ENCODE results near the gene EXOC4. TPM values are rescaled to one million over a fixed set of nuclear protein-coding genes. Genes with fewer than 3 reads are reported as not detected.

EXOC4 gene
- total RNA-seq, 4 donors from 2014 or later, result 60.0 to 187 (median 80.1) TPM

DNA sequence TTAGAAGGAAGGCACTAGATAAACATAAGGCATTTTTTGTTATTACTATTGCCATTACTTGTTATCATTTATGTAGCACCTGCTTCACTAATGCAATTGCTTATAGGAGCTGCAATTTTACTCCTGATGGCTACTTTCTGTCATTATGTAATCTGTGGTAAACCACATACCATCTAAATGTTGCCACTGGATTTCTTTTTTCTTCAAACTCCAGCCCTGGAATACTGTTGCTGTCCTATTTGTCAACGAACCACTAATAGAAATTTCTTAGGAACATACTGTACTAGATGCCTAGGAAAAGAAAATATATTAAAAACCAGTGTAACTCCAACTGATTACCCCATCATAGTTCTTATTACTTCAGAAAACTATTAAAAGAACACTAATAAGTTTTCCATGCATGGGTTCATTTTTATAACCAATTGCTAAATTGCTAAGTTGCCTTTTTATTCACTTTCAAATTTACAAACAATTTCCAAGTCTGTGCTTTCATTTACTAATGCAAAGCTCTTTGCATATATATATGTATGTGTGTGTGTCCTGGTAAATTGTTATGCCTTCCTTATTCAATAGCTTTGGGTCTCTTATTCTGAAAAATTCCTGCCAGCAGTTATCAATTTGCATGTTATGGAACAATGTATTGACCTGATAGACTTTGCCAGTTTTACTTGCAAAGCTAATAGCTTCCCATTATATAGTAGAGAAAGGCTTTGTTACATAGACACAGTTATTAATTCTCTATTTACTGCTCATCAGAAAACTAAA lies 287.4 kb downstream of the EXOC4 start:
- H3K4me3 ChIP-seq, result no peak overlapping the region
- TF ChIP-seq CTCF (IDR thresholded peaks at IDR 0.05) (no peak), EP300 (IDR thresholded peaks at IDR 0.05) (no peak), POLR2A (IDR thresholded peaks at IDR 0.05) (no peak), POLR2AphosphoS5 (IDR thresholded peaks at IDR 0.05) (no peak)
- H3K27me3 ChIP-seq, result no peaks in the 10 kb centered on the region
- no peaks in the 10 kb centered on the region for H3K4me1 ChIP-seq
- no peak overlapping the region for H3K27ac ChIP-seq
- no peaks in the 10 kb centered on the region for H3K36me3 ChIP-seq
- DNase-seq (ENCODE audit: low spot score in 2 of 2), result no peak
- WGBS, result 75% methylated on average over 1 of the region's 1 CpG
- H3K9me3 ChIP-seq, result no peaks in the 10 kb centered on the region

DNA sequence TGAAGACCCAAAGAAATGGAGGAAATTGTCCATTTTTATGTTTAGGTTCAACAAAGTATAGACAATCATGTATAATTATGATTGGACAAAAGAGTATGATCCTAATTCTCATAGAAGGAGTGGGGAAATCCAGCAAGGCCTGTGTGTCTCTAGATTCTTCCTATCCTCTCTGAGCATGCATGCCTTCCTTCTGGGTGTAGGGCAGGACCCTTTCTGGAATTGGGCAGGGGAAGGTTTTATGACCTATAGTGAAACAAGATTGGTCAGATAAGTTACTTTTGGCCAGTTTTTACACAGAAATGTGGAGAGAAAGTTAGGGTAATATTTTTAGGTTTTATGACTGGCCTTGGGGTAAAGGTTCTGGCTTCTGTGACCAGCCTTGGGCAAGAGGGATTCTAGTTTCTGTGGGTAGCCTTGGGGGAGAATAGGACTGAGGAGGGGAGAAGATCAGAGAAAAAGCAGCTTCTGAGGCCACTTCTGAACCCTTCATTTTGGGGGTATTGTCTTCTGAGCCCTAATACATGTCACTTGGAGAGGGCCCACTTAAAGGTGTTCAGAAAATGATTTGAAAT lies 289.4 kb downstream of the EXOC4 start:
- no peak for DNase-seq (ENCODE audit: low spot score in 2 of 2)
- H3K9me3 ChIP-seq, result no peaks in the 10 kb centered on the region
- no peaks in the 10 kb centered on the region for H3K36me3 ChIP-seq
- no peak overlapping the region for H3K4me3 ChIP-seq
- H3K27ac ChIP-seq, result no peak overlapping the region
- H3K4me1 ChIP-seq, result no peaks in the 10 kb centered on the region
- H3K27me3 ChIP-seq, result no peaks in the 10 kb centered on the region
- TF ChIP-seq EP300 (IDR thresholded peaks at IDR 0.05), result no peak
- TF ChIP-seq POLR2AphosphoS5 (IDR thresholded peaks at IDR 0.05), result no peak

GRCh38 chr7:133543657-133544056 lies 290.8 kb downstream of the EXOC4 start:
- Histone ChIP-seq H3K27me3 (no peaks in the 10 kb centered on the region), H3K4me3 (no peak overlapping the region), H3K36me3 (no peaks in the 10 kb centered on the region), H3K4me1 (no peaks in the 10 kb centered on the region), H3K27ac (no peak overlapping the region), H3K9me3 (no peaks in the 10 kb centered on the region)
- DNase-seq (ENCODE audit: low spot score in 2 of 2), result no peak
- WGBS, result 74% methylated on average over 3 of the region's 3 CpGs
- TF ChIP-seq POLR2AphosphoS5 (IDR thresholded peaks at IDR 0.05), result no peak
- no peak for TF ChIP-seq POLR2A (IDR thresholded peaks at IDR 0.05)

DNA sequence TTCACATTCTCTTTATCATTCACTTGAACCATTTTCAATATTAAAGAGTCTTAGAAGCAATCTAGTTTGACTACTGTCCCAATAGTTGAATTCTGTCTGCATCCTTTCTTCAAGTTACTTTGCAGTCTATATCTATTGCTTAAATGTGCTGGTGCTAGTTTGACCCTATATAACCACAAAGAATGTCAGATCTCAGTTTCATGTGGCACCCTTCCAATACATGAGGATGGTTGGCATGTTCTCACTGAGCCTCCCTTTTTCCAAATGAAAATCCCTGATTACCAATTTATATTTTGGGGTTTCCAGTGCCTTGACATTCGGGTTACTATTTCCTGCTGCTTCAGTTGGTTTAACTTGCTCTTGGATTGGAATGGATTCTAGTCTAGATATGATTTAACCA lies 292.7 kb downstream of the EXOC4 start:
- 66% methylated on average over 1 of the region's 1 CpG for WGBS
- H3K36me3 ChIP-seq, result no peaks in the 10 kb centered on the region
- H3K27me3 ChIP-seq, result no peaks in the 10 kb centered on the region
- no peaks in the 10 kb centered on the region for H3K4me1 ChIP-seq
- no peak overlapping the region for H3K4me3 ChIP-seq
- TF ChIP-seq CTCF (IDR thresholded peaks at IDR 0.05) (no peak), POLR2AphosphoS5 (IDR thresholded peaks at IDR 0.05) (no peak), POLR2A (IDR thresholded peaks at IDR 0.05) (no peak), EP300 (IDR thresholded peaks at IDR 0.05) (no peak)
- H3K9me3 ChIP-seq, result no peaks in the 10 kb centered on the region
- H3K27ac ChIP-seq, result no peak overlapping the region
- DNase-seq (ENCODE audit: low spot score in 2 of 2), result no peak

- WGBS, result 93% methylated on average over 4 of the region's 4 CpGs
- Histone ChIP-seq H3K4me1 (no peaks in the 10 kb centered on the region), H3K27me3 (no peaks in the 10 kb centered on the region), H3K4me3 (no peak overlapping the region), H3K27ac (no peak overlapping the region), H3K36me3 (no peaks in the 10 kb centered on the region), H3K9me3 (no peaks in the 10 kb centered on the region)
- TF ChIP-seq EP300 (IDR thresholded peaks at IDR 0.05), result no peak
- no peak for TF ChIP-seq POLR2A (IDR thresholded peaks at IDR 0.05)
- no peak for TF ChIP-seq CTCF (IDR thresholded peaks at IDR 0.05)
- no peak for TF ChIP-seq POLR2AphosphoS5 (IDR thresholded peaks at IDR 0.05)
- DNase-seq (ENCODE audit: low spot score in 2 of 2), result no peak
Measured at GRCh38 chr7:133547981-133548380, 295.1 kb downstream of the EXOC4 start.

- 43% methylated on average over 1 of the region's 1 CpG for WGBS
- no peaks in the 10 kb centered on the region for H3K4me1 ChIP-seq
- no peaks in the 10 kb centered on the region for H3K27me3 ChIP-seq
- H3K9me3 ChIP-seq, result no peaks in the 10 kb centered on the region
- H3K4me3 ChIP-seq, result no peak overlapping the region
- H3K27ac ChIP-seq, result no peak overlapping the region
- DNase-seq (ENCODE audit: low spot score in 2 of 2), result no peak
- TF ChIP-seq EP300 (IDR thresholded peaks at IDR 0.05), result no peak
- no peak for TF ChIP-seq CTCF (IDR thresholded peaks at IDR 0.05)
- no peak for TF ChIP-seq POLR2AphosphoS5 (IDR thresholded peaks at IDR 0.05)
- TF ChIP-seq POLR2A (IDR thresholded peaks at IDR 0.05), result no peak
- H3K36me3 ChIP-seq, result no peaks in the 10 kb centered on the region
Measured at GRCh38 chr7:133549633-133550032, 296.8 kb downstream of the EXOC4 start.
